GM19468 (cell line): ENCODE data around the gene DHRS4L2.

Experiments
- ATAC-seq: cut with Tn5 transposase; IDR thresholded peaks from one replicate; pipeline ENCODE4 v1.9.1; 2021; ENCODE audit warnings: mild to moderate bottlenecking, moderate library complexity, moderate number of reproducible peaks; ENCODE audit not compliant: unreplicated experiment; ENCODE audit errors: extremely low read depth

Gene DHRS4L2

GRCh38 chr14:24051176-24051788, 62.6 kb downstream of the DHRS4L2 start:
- no peak for ATAC-seq

- ATAC-seq, result no peak
These were observed 63.3 kb downstream of the DHRS4L2 start, which contains the start of gene CARMIL3 for GRCh38 chr14:24051789-24052655. Gene CARMIL3 (plus strand): TSS chr14:24052009. CDS start chr14:24052154, 145 bp downstream.

- no peak for ATAC-seq
These were observed 64.2 kb downstream of the DHRS4L2 start for GRCh38 chr14:24052656-24053547.

GRCh38 chr14:24053548-24054323, 65.0 kb downstream of the DHRS4L2 start:
- ATAC-seq, result no peak

- no peak for ATAC-seq
These were observed 65.6 kb downstream of the DHRS4L2 start for GRCh38 chr14:24054324-24054641.

- ATAC-seq, result no peak
These were observed 65.9 kb downstream of the DHRS4L2 start for GRCh38 chr14:24054646-24055045.
